Uterus (tissue), 4 donors: ENCODE data around the gene MPPED1. TPM values are rescaled to one million over a fixed set of nuclear protein-coding genes. Genes with fewer than 3 reads are reported as not detected.

Experiments
- DNase-seq, 2 donors: peaks; one replicate each; pipeline ENCODE4 v3.0.0-alpha.2; 2019 to 2020
- H3K27ac ChIP-seq, 2 donors: fragments of 200-600 bp; sonication (generic); 1 replicate in 1 of 2; 2 replicates in 1 of 2; pipeline ENCODE4 v1.5.1; 2016 to 2018
- H3K27me3 ChIP-seq, 2 donors: fragments of 200-600 bp; sonication (generic); one replicate each; pipeline ENCODE4 v1.5.1; 2018 to 2019; ENCODE audit warnings: control low read depth in 1 of 2
- H3K36me3 ChIP-seq, 2 donors: fragments of 200-600 bp; sonication (generic); one replicate each; pipeline ENCODE4 v1.5.1; 2019; ENCODE audit warnings: control low read depth in 1 of 2
- H3K4me1 ChIP-seq, 2 donors: fragments of 200-600 bp; sonication (generic); one replicate each; pipeline ENCODE4 v1.5.1; 2018 to 2019; ENCODE audit warnings: control low read depth in 1 of 2
- H3K4me3 ChIP-seq, 2 donors: fragments of 200-600 bp; sonication (generic); 1 replicate in 1 of 2; 2 replicates in 1 of 2; pipeline ENCODE4 v1.5.1; 2018 to 2019; ENCODE audit warnings: mild to moderate bottlenecking in 1 of 2
- H3K9me3 ChIP-seq, 2 donors: fragments of 200-600 bp; sonication (generic); one replicate each; pipeline ENCODE4 v1.5.1; 2019; ENCODE audit warnings: control low read depth in 1 of 2
- POLR2A ChIP-seq, 2 donors: fragments of 450-650 bp; IDR thresholded peaks; one replicate each; pipeline ENCODE4 v1.6.1; 2016; ENCODE audit warnings: antibody characterized with exemption in 2 of 2, mild to moderate bottlenecking in 1 of 2, moderate library complexity in 1 of 2
- intact Hi-C: fragments of 100-400 bp; cut with DNase I; formaldehyde crosslinking; loops from one replicate; pipeline ENCODE4 v1.15.1; 2023; ENCODE audit warnings: low total_unique reads
- total RNA-seq, 4 donors: library from RNA; depleted of rRNA in 3 of 4; stranded (reverse); fragments of >200 nt in 3 of 4; gene quantifications; one replicate each; pipeline versions ENCODE4 v1.1.0 to v1.2.4, GENCODE V29; 2014 to 2023
- TF ChIP-seq, protein P1 (sequence below), 4 experiments: fragments of 200-600 bp in 2 of 4; fragments of 450-650 bp in 2 of 4; sonication (generic) in 2 of 4; IDR thresholded peaks; one replicate each; pipeline ENCODE4 v1.5.1; 2016 to 2019; ENCODE audit warnings: antibody characterized with exemption in 4 of 4, mild to moderate bottlenecking in 2 of 4, moderate library complexity in 1 of 4
- donor health status: DM: yes; HTN: yes; CAD: no.

Gene MPPED1
- total RNA-seq, 4 donors from 2014 or later = 0.67 to 8.4 TPM; not detected in 2

DNA sequence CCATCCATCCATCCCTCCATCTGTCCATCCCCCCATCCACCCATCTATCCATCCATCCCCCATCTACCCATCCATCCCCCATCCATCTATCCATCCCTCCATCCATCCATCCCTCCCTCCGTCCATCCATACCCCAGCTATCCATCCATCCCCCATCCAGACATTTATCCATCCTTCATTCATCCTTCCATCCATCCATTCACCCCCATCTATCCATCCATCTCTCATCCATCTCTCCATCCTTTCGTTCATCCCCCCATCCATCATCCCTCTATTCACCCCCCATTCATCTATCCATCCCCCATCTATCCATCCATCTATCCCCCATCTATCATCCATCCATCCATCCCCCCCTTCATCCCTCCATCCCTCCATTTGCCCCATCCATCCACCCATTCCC, 97.5 kb downstream of the MPPED1 start:
- H3K4me3 ChIP-seq = no peak overlapping the region
- H3K4me1 ChIP-seq = no peaks in the 10 kb centered on the region
- DNase-seq = no peak
- H3K36me3 ChIP-seq = no peaks in the 10 kb centered on the region
- TF ChIP-seq, protein P1, sequence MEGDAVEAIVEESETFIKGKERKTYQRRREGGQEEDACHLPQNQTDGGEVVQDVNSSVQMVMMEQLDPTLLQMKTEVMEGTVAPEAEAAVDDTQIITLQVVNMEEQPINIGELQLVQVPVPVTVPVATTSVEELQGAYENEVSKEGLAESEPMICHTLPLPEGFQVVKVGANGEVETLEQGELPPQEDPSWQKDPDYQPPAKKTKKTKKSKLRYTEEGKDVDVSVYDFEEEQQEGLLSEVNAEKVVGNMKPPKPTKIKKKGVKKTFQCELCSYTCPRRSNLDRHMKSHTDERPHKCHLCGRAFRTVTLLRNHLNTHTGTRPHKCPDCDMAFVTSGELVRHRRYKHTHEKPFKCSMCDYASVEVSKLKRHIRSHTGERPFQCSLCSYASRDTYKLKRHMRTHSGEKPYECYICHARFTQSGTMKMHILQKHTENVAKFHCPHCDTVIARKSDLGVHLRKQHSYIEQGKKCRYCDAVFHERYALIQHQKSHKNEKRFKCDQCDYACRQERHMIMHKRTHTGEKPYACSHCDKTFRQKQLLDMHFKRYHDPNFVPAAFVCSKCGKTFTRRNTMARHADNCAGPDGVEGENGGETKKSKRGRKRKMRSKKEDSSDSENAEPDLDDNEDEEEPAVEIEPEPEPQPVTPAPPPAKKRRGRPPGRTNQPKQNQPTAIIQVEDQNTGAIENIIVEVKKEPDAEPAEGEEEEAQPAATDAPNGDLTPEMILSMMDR (IDR thresholded peaks at IDR 0.05) = no peak
- TF ChIP-seq POLR2A (IDR thresholded peaks at IDR 0.05) = no peak
- H3K9me3 ChIP-seq = no peaks in the 10 kb centered on the region
- no peaks in the 10 kb centered on the region for H3K27me3 ChIP-seq
- intact Hi-C loops = no loop called here
- no peak overlapping the region for H3K27ac ChIP-seq

DNA sequence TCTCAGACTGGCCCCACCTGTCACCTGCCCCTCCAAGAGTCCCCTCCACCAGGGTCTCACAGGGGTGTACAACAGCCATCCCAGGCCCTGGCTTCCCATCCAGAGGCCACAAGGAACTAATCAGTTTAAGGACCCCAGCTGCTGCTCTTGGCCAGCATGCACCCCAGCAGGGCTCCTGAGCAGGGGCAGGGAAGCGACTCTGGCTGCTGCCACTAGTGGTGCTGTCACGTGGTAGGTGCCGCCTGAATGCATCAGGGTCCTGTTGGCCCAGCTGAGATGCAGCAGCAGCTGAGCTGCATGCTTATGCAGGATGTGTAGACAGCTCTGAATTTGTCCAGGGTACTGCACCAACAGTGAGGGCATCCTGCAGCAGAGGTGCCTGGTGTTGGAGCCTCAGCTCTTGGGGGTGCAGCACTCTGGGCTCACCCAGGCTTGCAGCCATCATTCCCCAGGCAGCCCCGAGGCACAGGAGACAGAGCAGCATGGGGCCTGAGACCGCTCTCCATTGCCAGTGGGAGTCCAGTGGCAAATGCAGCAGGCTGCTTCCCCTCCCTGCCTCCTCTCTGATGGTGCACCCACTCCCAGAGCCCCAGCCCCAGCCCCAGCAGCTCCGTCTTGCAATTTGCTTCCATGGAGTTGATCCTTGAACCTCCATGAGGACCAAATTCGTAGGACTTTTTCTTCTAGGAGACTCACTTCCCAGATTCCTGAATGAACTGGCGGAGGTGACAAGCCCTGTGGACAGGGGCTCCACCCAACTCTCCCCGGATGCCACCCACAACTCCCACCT, 98.7 kb downstream of the MPPED1 start:
- Histone ChIP-seq H3K27ac (no peak overlapping the region), H3K4me3 (no peak overlapping the region), H3K4me1 (no peaks in the 10 kb centered on the region), H3K27me3 (no peaks in the 10 kb centered on the region), H3K36me3 (no peaks in the 10 kb centered on the region), H3K9me3 (no peaks in the 10 kb centered on the region)
- TF ChIP-seq, protein P1 (IDR thresholded peaks at IDR 0.05) = no peak
- TF ChIP-seq POLR2A (IDR thresholded peaks at IDR 0.05) = no peak
- no peak for DNase-seq
- intact Hi-C loops = no loop called here

DNA sequence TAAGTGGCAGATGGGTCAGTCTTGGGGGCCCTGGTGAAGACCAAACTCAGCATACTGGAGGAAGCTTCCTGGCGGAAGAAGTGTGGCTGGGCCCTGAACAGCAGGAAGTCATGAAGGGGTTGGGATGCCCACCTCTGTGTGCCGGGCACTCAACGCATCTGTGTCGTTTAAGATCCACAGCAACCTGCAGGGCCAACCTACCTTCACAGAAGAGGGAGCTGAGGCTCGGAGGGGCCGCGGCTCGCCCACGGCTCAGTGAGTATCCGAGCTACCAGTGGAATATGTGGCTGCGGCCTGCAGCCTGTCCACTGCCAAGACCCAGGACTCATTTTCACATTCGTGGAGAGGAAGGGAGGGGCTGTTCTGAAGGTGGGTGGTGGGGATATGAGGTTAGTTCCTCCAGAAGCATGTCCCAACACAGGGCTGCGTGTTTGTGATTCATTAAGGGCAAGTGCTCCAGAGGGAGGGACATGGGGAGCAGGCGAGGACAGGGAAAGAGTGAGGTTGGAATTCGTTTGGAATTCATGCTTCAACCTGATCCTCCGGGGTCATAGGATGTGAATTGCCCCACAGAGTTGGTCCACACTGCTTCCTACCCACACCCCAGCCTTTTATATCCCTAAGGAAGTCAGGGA, 99.6 kb downstream of the MPPED1 start:
- H3K27ac ChIP-seq = no peak overlapping the region
- no peaks in the 10 kb centered on the region for H3K4me1 ChIP-seq
- H3K27me3 ChIP-seq = no peaks in the 10 kb centered on the region
- intact Hi-C loops = no loop called here
- TF ChIP-seq, protein P1 (IDR thresholded peaks at IDR 0.05) = no peak
- no peak for TF ChIP-seq POLR2A (IDR thresholded peaks at IDR 0.05)
- no peaks in the 10 kb centered on the region for H3K9me3 ChIP-seq
- no peaks in the 10 kb centered on the region for H3K36me3 ChIP-seq
- DNase-seq = no peak
- no peak overlapping the region for H3K4me3 ChIP-seq

DNA sequence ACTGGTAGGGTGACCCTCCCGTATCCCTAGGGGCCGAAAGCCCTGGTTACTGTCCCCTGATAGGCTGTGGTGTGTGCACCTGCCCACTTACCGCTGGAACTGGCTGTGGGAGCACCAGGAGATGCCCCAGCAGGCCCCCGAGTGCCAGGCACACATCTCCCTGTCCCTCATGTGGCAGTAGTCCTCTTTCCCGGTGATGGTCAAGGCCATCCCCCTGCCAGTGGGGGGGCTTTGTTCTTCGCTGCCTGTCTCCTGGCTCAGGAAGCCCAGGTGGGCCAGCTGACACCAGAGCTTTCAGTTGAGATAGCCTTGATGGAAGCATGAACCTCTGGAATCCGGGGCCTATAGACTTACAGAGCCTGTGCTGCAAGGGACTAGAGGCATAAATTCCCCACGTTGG, 100.5 kb downstream of the MPPED1 start:
- no peaks in the 10 kb centered on the region for H3K4me1 ChIP-seq
- TF ChIP-seq, protein P1 (IDR thresholded peaks at IDR 0.05) = no peak
- TF ChIP-seq POLR2A (IDR thresholded peaks at IDR 0.05) = no peak

DNA sequence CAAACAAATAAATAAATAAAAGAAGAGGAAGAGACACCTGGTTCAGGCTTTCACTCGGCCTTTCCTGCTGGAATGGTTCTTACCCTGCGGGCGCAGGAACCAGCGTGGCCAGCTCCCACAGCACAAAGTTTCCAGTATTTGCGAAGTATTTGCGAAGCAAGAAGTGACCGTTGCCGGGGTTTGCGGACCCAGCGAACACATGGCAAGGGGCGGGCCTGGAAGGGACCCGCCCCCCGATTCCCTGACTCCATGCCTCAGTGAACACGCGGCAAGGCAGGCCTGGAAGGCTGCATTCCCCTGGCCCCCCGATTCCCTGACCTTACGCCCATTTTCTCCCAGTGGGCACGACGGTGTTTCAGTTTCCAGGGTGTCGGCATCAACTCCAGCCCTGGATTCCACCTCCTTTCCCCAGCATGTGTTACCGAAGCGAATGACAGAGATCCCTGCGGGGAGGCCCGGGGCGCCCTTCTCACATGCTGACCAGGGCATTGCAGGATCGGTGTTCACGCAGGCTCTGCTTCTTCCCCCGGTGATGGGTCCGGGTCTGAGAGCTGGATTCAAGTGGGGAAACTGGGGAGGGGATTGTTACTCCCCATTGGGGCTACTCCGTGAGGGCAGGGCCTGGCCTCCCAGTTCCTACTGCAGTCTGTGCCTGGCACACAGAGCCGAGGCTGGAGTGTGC, 102.8 kb downstream of the MPPED1 start:
- H3K4me1 ChIP-seq = no peaks in the 10 kb centered on the region
- no peak for DNase-seq
- no peaks in the 10 kb centered on the region for H3K27me3 ChIP-seq
- H3K9me3 ChIP-seq = no peaks in the 10 kb centered on the region
- intact Hi-C loops = no loop called here
- H3K4me3 ChIP-seq = no peak overlapping the region
- H3K27ac ChIP-seq = no peak overlapping the region
- H3K36me3 ChIP-seq = no peaks in the 10 kb centered on the region
- TF ChIP-seq, protein P1 (IDR thresholded peaks at IDR 0.05) = no peak
- no peak for TF ChIP-seq POLR2A (IDR thresholded peaks at IDR 0.05)

More for the DNA sequence above, 100.5 kb downstream of the MPPED1 start:
- Histone ChIP-seq H3K36me3 (no peaks in the 10 kb centered on the region), H3K27me3 (no peaks in the 10 kb centered on the region), H3K9me3 (no peaks in the 10 kb centered on the region), H3K27ac (no peak overlapping the region), H3K4me3 (no peak overlapping the region)
- no peak for DNase-seq
- intact Hi-C loops = no loop called here
